GM08714 (cell line): ENCODE measurements around the gene MRPL54.

Experiments used
- H3K4me3 ChIP-seq: fragments of 200-500 bp; sonication (Bioruptor generic); 2 replicates; pipeline ENCODE4 v1.5.1; 2014; ENCODE audit warnings: mild to moderate bottlenecking, low read length, inconsistent platforms
- ZNF274 ChIP-seq: IDR thresholded peaks from 2 replicates; pipeline ENCODE4 v1.6.1; 2012; ENCODE audit warnings: mild to moderate bottlenecking, low read depth, low read length

Gene MRPL54

DNA sequence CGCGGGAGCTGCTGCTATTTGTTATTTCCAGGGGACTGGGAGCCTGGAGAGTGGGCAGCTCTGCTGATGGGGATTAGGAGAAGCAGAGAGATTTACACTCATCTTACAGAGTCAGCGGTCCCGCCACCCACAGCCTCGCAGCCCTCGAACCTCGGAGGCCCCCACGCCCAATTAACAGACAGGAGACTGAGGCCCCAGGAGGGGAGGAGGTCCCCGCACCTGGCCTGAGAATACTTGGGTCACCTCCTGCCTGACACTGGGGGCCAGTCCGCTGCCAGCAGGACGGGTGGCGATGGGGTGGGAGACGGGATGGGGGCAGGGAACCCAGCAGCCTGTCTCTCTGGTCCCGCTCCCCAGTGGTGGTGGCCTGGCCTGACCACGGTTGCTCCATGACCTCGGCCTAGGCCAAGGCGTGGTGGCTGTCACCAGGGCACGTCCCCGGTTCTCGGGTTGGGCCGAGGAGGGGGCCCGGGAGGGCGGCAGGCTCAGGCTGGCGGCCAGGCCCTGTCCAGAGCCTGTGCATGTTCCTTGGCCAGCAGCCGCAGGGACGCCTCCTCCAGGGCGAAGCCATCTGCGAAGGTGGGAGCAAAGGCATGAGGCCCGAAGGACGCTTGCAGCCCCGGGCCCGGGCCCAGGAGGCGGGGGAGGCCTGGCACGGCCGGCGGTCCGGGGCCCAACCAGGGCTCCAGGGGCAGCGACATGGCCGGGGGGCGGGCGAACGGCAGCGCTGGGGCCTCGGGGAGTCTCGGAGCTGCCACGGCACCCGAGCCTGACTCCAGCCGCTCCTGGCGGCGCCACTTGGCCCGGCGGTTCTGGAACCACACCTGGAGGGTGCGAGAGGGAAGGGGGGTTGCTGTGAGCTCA is 7.9 kb downstream of the MRPL54 start:
- no peak for TF ChIP-seq ZNF274
- H3K4me3 ChIP-seq: no peak overlapping the region

DNA sequence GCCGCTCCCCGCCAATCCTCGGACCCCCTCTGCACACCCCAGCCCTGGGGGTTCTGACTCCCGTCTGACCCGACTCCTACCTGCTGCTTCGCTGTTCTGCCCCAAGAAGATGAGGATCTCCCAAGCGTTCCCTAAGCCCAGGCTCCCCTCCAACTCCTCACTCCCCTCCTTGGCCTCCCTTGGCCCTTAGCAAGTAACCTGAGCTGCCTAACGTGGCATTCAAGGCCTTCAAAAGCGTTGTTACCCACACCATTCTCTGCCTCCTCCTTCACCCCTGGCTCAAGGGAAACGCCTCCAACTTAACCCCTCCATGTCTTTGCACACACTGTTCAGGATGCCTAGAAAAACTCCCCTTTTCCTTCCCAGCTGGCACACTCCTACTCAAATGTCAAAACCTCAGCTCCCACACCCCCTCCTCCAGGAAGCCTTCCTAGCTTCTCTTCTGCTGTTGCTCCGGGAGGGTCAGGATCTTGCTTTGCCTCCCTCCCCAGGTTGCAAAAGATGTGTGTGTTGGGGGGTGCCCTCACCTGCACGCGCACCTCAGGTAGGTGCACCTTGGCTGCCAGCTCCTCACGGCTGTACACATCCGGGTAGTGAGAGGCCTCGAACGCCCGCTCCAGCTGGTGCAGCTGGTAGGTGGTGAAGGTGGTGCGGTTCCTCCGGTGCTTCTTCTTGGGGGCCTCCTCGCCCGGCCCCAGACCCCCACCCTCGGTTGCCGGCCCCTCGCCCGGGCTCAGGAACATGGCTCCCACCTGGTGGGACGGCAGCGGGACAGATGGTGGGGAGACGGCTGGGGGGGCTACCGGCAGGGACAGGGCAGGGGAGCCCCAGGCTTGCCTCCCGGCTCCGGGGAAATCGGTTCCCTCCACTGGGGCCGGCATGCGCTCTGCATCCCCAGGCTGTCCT is 8.8 kb downstream of the MRPL54 start:
- no peak for TF ChIP-seq ZNF274
- H3K4me3 ChIP-seq: no peak overlapping the region

DNA sequence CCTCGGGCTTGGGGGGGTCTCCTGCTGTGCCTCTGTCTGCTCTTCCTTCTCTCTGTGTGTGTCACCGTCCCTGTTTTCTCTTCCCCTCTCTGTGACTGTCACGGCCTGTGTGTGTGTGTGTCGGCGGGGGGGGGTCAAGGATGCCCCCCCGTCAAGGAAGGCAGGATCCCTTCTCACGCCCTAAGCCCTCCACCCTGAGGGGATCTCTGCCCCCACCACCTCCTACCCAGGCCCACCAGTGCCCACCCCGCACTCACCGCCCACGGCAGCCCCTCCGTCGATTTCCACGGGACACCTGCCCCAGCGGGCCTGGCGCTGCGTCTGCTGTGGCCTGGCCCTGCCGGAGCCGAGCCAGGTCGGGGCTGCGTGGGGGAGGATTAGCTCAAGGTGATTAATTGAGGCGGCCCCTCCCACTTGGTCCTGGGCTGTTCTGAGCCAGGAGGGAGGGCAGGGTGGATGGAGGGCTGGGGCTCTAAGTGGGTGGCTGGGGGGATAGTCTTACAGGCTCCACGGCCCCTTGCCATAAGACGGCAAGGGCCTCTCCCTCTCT is 9.5 kb downstream of the MRPL54 start, which contains the start of gene RAX2:
TSS of gene RAX2 (minus strand) at position 323 of the 550 bp plus-strand sequence. CDS start 486 bp downstream, outside the sequence.
- no peak for TF ChIP-seq ZNF274
- no peak within 1 kb of the TSS for H3K4me3 ChIP-seq

DNA sequence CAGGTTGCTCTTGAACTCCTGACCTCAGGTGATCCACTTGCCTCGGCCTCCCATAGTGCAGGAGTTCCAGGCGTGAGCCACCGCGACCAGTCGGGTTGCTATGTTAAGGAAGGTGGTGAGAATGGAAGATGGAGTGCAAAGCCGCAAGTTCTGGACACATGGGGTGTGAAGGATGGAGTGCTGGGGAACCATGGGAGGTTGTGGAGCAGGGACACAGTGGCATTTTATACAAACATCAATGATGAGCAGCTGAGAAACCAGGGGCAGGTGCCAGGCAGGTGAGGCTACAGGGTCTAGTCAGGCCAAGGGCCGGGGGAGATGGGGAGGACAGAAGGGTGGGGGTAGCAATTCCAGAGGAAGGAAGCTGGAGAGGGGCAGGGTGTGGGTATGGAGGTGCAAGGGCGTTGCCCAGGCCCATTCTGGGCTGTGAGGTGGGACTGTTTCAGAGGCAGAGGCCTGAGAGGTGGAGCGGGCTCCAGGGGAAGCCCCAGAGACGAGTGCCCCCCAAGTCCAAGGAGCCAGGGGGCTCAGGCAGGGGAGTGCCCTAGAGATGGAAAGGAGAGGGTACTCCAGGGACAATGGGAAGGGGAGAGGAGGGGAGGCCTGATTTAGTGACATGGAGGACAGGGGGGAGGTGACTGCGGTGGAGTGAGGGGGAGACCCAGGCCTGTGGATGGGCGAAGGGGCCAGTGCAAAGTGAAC is 11.5 kb downstream of the MRPL54 start:
- no peak for TF ChIP-seq ZNF274
- no peak overlapping the region for H3K4me3 ChIP-seq

DNA sequence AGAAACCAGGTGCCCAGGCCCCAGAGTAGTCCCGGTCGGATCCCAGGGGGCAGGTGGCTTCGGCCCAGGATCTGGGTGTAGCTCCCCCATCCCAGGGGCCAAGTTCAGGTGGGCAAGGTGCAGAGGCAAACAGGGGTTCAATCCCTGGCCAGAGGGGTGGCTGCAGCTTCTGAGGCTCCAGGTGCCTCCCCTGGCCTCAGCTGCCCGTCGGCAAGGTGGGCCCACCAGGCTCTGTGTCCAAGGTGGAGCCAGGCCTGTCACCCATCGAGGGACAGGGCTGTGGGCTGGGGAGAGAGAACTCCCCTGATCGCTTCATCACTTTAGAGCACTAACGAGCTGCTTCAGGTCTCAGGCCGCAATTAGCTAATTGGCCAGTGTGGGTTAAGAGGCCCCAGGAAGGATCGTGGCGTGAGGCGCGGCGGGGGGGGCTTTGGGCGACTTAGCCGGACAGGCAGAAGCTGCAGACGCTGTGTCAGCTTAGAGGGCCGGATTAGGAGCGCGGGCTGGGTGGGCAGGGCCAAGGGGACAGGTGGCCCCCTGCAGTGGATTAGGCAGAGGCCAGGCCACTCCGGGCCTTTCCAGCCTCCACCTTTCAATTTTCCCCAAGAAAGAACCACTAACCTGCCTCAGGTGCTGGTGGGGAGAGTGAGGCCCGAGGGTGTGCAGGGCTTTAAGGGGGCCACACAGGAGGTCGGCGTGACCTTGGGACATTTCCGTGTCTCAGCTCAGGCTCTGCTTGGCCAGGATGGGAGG is 12.3 kb downstream of the MRPL54 start:
- no peak overlapping the region for H3K4me3 ChIP-seq
- TF ChIP-seq ZNF274: no peak

DNA sequence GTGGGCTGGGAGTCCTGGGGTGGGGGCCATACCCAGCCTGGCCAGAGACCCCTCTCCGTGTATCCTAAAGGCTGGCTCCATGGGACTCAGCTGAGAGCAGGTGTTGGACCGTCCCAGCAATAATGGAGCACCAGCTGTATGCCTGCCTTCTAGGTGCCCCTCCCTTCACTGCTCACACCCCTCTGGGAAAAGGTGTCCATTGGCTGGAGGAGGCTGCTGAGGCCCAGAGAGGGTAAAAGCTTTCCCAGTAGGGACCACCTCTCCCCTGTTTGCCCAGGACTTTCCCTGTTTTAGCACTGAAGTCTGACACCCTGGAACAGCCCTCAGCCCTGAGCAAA is 12.9 kb downstream of the MRPL54 start:
- TF ChIP-seq ZNF274: no peak
- H3K4me3 ChIP-seq: no peak overlapping the region

DNA sequence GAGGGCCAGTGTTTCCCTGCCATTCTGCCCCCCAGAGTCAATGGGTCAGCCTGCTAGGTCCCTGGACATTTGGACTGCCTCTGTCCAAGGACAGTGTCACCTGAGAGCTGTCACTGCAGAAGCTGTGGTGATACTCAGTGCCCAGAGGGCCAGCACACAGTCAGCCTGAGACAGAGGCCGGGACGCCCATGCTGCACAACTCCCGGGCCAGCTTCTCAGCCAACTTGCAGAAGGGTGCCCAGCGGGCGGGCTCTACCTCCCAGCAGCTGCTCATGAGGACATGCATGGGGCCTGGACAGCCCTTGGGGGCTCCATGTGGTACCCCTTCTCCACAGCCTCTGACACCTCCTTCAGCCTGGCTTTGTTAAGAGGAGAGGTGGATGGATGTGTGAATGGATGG is 13.3 kb downstream of the MRPL54 start:
- TF ChIP-seq ZNF274: no peak
- H3K4me3 ChIP-seq: no peak overlapping the region

DNA sequence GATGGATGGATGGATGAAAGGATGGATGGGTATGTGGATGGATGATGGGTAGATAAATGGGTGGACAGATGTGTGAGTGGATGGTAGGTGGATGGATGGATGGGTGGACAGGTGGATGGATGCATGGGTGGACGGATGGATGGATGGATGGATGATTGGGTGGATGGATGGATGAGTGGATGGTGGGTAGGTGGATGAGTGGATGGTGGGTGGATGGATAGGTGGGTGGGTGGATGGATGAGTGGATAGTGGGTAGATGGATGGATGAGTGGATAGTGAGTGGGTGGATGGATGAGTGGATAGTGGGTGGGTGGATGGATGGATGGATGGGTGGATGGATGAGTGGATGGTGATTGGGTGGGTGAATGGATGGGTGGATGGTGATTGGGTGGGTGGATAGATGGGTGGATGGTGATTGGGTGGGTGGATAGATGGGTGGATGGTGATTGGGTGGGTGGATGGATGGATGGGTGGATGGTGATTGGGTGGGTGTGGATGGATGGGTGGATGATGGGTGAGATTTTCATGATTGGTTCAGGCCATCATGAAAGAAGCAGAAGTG is 14.1 kb downstream of the MRPL54 start:
- no peak overlapping the region for H3K4me3 ChIP-seq
- TF ChIP-seq ZNF274: no peak

DNA sequence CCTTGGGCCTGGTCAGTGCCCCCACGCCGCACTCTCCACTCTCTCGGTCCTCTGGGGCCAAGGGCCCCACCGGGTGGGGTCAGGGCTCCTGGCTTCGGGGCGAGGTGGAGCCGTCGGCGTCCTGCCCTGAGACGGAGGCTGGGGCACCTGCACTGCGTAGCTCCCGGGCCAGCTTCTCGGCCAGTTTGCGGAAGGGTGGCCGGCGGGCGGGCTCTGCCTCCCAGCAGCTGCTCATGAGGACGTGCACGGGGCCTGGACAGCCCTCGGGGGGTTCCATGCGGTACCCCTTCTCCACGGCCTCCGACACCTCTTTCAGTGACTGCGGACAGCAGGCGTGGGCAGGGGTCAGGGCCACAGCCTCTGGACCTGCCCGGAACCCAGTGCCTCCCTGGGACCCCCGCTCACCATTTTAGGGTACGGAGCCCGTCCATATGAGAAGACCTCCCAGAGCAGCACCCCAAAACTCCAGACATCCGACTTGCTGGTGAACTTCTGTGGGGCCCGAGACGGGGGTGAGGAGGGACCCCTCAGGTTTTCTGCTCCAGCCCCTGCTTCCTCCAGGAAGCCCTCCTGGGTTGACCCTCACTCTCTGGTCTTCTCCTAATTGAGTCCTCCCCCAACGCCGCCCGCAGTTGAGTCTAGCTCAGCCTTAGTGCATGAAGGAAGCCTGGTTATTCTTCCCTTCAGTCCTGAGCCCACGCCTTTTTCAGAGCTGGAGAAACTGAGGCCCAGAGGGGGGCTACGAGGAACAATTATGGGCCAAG is 15.8 kb downstream of the MRPL54 start:
- no peak for TF ChIP-seq ZNF274
- no peak overlapping the region for H3K4me3 ChIP-seq

DNA sequence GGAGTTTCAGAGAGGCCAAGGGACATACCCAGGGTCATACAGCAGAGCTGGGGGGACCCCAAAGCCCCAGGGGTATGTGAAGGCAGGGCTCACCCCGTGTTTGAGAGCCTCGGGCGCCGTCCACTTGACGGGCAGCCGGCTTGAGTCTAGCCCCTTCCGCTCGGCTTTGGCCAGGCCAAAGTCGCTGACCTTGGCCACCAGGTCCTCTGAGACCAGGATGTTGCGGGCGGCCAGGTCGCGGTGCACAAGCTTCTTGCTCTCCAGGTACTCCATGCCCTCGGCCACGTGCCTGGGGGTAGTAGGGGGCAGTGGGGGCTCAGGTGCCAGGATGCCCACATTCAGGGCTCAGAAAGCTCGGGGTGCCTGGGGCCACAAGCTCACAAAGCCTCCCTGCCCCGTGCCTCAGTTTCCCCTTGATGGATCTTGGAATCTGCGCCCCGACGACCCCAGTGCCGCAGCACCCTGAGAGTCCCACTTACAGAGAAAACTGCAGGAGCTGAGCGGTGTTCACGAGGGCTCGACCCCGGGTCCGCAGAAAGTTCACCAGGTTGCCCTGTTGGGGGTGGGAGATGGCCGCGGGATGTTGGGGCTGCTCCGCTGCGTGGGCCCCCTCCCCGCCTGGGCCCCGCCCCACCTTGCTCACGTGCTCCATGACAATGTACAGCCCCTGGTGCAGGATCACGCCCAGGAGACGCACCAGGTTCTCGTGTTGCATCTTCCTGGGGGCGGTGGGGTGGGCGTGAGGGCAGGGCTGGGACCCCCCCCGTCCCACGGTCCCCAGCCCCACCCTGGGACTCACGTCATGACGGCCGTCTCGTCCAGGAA is 16.6 kb downstream of the MRPL54 start:
- no peak for TF ChIP-seq ZNF274
- no peak overlapping the region for H3K4me3 ChIP-seq

DNA sequence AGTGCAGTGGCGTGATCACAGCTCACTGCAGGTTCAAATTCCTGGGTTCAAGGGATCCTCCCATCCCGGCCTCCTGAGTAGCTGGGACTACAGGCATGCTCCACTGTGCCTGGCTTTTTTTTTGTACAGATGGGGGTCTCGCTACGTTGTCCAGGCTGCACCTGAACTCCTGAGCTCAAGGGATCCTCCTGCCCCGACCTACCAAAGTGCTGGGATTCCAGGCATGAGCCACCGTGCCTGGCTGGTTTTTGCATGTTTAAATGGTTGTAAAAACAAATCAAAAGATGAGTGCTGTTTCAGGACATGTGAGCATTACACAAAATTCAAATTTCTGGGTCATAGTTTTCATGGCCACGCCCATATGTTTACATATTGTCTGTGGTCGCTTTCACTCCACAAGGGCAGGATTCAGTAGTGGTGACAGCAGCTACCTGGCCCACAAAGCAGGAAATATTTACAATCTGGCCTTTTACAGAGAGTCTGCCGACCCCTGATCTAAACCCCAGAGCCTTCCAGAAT is 18.4 kb downstream of the MRPL54 start:
- no peak for TF ChIP-seq ZNF274

DNA sequence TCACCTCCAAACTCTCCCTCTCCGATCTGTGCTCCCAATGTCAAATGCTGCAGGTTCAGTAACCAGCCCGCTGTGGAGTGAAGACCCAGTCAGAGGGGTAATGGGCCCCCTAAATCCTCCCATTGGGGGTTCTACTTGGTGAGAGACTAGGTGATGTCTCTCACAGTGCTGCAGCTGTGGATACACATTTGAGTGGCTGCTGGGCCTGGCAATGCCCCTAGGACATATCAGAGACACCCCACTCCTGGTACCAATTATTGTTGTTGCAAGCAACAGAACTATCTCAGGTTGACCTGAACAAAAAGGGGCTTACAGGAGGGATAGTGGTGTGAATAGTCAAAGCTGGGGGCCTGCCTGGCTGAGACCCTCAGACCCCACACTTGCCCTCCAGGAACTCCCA is 19.1 kb downstream of the MRPL54 start:
- no peak for TF ChIP-seq ZNF274

More for the DNA sequence above, 18.4 kb downstream of the MRPL54 start:
- no peak overlapping the region for H3K4me3 ChIP-seq

More for the DNA sequence above, 19.1 kb downstream of the MRPL54 start:
- H3K4me3 ChIP-seq: no peak overlapping the region
